ENCODE data around the gene EME2.

Gene EME2

GRCh38 chr16:1763521-1764511 is 8.8 kb upstream of the EME2 start:
- Histone ChIP-seq H3K9ac (ENCODE audit: low read length) (no peak overlapping the region), H3K4me1 (ENCODE audit: control insufficient read depth, insufficient read depth, low read length) (no peaks in the 10 kb centered on the region), H3K27me3 (ENCODE audit: control insufficient read depth, insufficient read depth, low read length) (no peaks in the 10 kb centered on the region), H3K4me3 (ENCODE audit: low read length) (no peak overlapping the region), H3K36me3 (ENCODE audit: control insufficient read depth, insufficient read depth, low read length) (peaks cover 48% of the 10 kb centered on the region), H3K27ac (ENCODE audit: low read depth, low read length) (no peak overlapping the region)

- Histone ChIP-seq H3K9ac (ENCODE audit: low read length) (no peak overlapping the region), H3K4me1 (ENCODE audit: control insufficient read depth, insufficient read depth, low read length) (no peaks in the 10 kb centered on the region), H3K4me3 (ENCODE audit: low read length) (no peak overlapping the region), H3K36me3 (ENCODE audit: control insufficient read depth, insufficient read depth, low read length) (peaks cover 48% of the 10 kb centered on the region), H3K27ac (ENCODE audit: low read depth, low read length) (no peak overlapping the region), H3K27me3 (ENCODE audit: control insufficient read depth, insufficient read depth, low read length) (no peaks in the 10 kb centered on the region)
Observed at GRCh38 chr16:1764971-1765370, 7.6 kb upstream of the EME2 start.

GRCh38 chr16:1765826-1766225 is 6.8 kb upstream of the EME2 start:
- H3K27me3 ChIP-seq (ENCODE audit: control insufficient read depth, insufficient read depth, low read length), result no peaks in the 10 kb centered on the region
- H3K4me3 ChIP-seq (ENCODE audit: low read length), result no peak overlapping the region
- H3K36me3 ChIP-seq (ENCODE audit: control insufficient read depth, insufficient read depth, low read length), result peaks cover 48% of the 10 kb centered on the region

GRCh38 chr16:1766231-1766630 is 6.4 kb upstream of the EME2 start:
- no peaks in the 10 kb centered on the region for H3K4me1 ChIP-seq (ENCODE audit: control insufficient read depth, insufficient read depth, low read length)
- no peak overlapping the region for H3K27ac ChIP-seq (ENCODE audit: low read depth, low read length)
- H3K36me3 ChIP-seq (ENCODE audit: control insufficient read depth, insufficient read depth, low read length), result peaks cover 48% of the 10 kb centered on the region
- no peak overlapping the region for H3K4me3 ChIP-seq (ENCODE audit: low read length)
- H3K9ac ChIP-seq (ENCODE audit: low read length), result no peak overlapping the region
- H3K27me3 ChIP-seq (ENCODE audit: control insufficient read depth, insufficient read depth, low read length), result no peaks in the 10 kb centered on the region

More at GRCh38 chr16:1765826-1766225, 6.8 kb upstream of the EME2 start:
- H3K4me1 ChIP-seq (ENCODE audit: control insufficient read depth, insufficient read depth, low read length), result no peaks in the 10 kb centered on the region
- H3K9ac ChIP-seq (ENCODE audit: low read length), result no peak overlapping the region
- no peak overlapping the region for H3K27ac ChIP-seq (ENCODE audit: low read depth, low read length)

- H3K27ac ChIP-seq (ENCODE audit: low read depth, low read length), result no peak overlapping the region
- H3K4me3 ChIP-seq (ENCODE audit: low read length), result no peak overlapping the region
- no peaks in the 10 kb centered on the region for H3K27me3 ChIP-seq (ENCODE audit: control insufficient read depth, insufficient read depth, low read length)
- H3K4me1 ChIP-seq (ENCODE audit: control insufficient read depth, insufficient read depth, low read length), result no peaks in the 10 kb centered on the region
- no peak overlapping the region for H3K9ac ChIP-seq (ENCODE audit: low read length)
- H3K36me3 ChIP-seq (ENCODE audit: control insufficient read depth, insufficient read depth, low read length), result peaks cover 46% of the 10 kb centered on the region
Observed at GRCh38 chr16:1766701-1767100, 5.9 kb upstream of the EME2 start.

GRCh38 chr16:1767116-1767994 is 5.3 kb upstream of the EME2 start:
- no peak overlapping the region for H3K27ac ChIP-seq (ENCODE audit: low read depth, low read length)
- no peak overlapping the region for H3K4me3 ChIP-seq (ENCODE audit: low read length)
- H3K9ac ChIP-seq (ENCODE audit: low read length), result no peak overlapping the region
- H3K4me1 ChIP-seq (ENCODE audit: control insufficient read depth, insufficient read depth, low read length), result peaks cover 6% of the 10 kb centered on the region
- H3K36me3 ChIP-seq (ENCODE audit: control insufficient read depth, insufficient read depth, low read length), result peaks cover 45% of the 10 kb centered on the region
- no peaks in the 10 kb centered on the region for H3K27me3 ChIP-seq (ENCODE audit: control insufficient read depth, insufficient read depth, low read length)

- H3K9ac ChIP-seq (ENCODE audit: low read length), result no peak overlapping the region
- H3K36me3 ChIP-seq (ENCODE audit: control insufficient read depth, insufficient read depth, low read length), result peaks cover 40% of the 10 kb centered on the region
- H3K4me3 ChIP-seq (ENCODE audit: low read length), result no peak overlapping the region
- no peak overlapping the region for H3K27ac ChIP-seq (ENCODE audit: low read depth, low read length)
- H3K27me3 ChIP-seq (ENCODE audit: control insufficient read depth, insufficient read depth, low read length), result no peaks in the 10 kb centered on the region
- H3K4me1 ChIP-seq (ENCODE audit: control insufficient read depth, insufficient read depth, low read length), result peaks cover 6% of the 10 kb centered on the region
Observed at GRCh38 chr16:1768061-1768766, 4.4 kb upstream of the EME2 start.

GRCh38 chr16:1768767-1769401 is 3.7 kb upstream of the EME2 start:
- Histone ChIP-seq H3K36me3 (ENCODE audit: control insufficient read depth, insufficient read depth, low read length) (peaks cover 40% of the 10 kb centered on the region), H3K9ac (ENCODE audit: low read length) (no peak overlapping the region), H3K27me3 (ENCODE audit: control insufficient read depth, insufficient read depth, low read length) (no peaks in the 10 kb centered on the region), H3K4me3 (ENCODE audit: low read length) (no peak overlapping the region), H3K4me1 (ENCODE audit: control insufficient read depth, insufficient read depth, low read length) (peaks cover 7% of the 10 kb centered on the region), H3K27ac (ENCODE audit: low read depth, low read length) (no peak overlapping the region)

GRCh38 chr16:1769402-1770300 is 3.0 kb upstream of the EME2 start:
- Histone ChIP-seq H3K27ac (ENCODE audit: low read depth, low read length) (peak overlapping the region; percentile 75), H3K27me3 (ENCODE audit: control insufficient read depth, insufficient read depth, low read length) (no peaks in the 10 kb centered on the region), H3K4me1 (ENCODE audit: control insufficient read depth, insufficient read depth, low read length) (peaks cover 12% of the 10 kb centered on the region), H3K9ac (ENCODE audit: low read length) (peak overlapping the region; percentile 25), H3K36me3 (ENCODE audit: control insufficient read depth, insufficient read depth, low read length) (peaks cover 36% of the 10 kb centered on the region), H3K4me3 (ENCODE audit: low read length) (peak overlapping the region; percentile 92)

GRCh38 chr16:1770328-1771187 is 2.1 kb upstream of the EME2 start:
- H3K4me1 ChIP-seq (ENCODE audit: control insufficient read depth, insufficient read depth, low read length), result peaks cover 12% of the 10 kb centered on the region
- peaks cover 30% of the 10 kb centered on the region for H3K36me3 ChIP-seq (ENCODE audit: control insufficient read depth, insufficient read depth, low read length)
- peak overlapping the region; percentile 25 for H3K9ac ChIP-seq (ENCODE audit: low read length)
- no peaks in the 10 kb centered on the region for H3K27me3 ChIP-seq (ENCODE audit: control insufficient read depth, insufficient read depth, low read length)
- peak overlapping the region; percentile 75 for H3K27ac ChIP-seq (ENCODE audit: low read depth, low read length)
- H3K4me3 ChIP-seq (ENCODE audit: low read length), result peak overlapping the region; percentile 92

Measured in rectal smooth muscle tissue (tissue), 1 donor.